ENCODE data around the gene C1GALT1.
A peak's percentile ranks its signal among the peaks of the same experiment; 100 is the strongest.
"Not testable (repeated sequence)": the region's sequence is repeated elsewhere in the genome, so short reads cannot be mapped to it uniquely, and the experiment has no call there.

Gene C1GALT1

GRCh38 chr7:7242899-7243298 lies 60.6 kb downstream of the C1GALT1 start:
- no peak for DNase-seq

GRCh38 chr7:7245233-7245632 lies 62.9 kb downstream of the C1GALT1 start:
- DNase-seq = not testable (repeated sequence)

GRCh38 chr7:7246223-7246622 lies 63.9 kb downstream of the C1GALT1 start:
- no peak for DNase-seq

- no peak for DNase-seq
These were observed 65.3 kb downstream of the C1GALT1 start for GRCh38 chr7:7247658-7248057.

- no peak for DNase-seq
These were observed 67.5 kb downstream of the C1GALT1 start for GRCh38 chr7:7249814-7250213.

GRCh38 chr7:7251742-7252141 lies 69.4 kb downstream of the C1GALT1 start:
- no peak for DNase-seq

GRCh38 chr7:7254319-7254718 lies 72.0 kb downstream of the C1GALT1 start:
- DNase-seq = no peak

GRCh38 chr7:7254908-7255307 lies 72.6 kb downstream of the C1GALT1 start:
- no peak for DNase-seq

- no peak for DNase-seq
These were observed 74.5 kb downstream of the C1GALT1 start for GRCh38 chr7:7256731-7257274.

GRCh38 chr7:7257899-7258692 lies 75.8 kb downstream of the C1GALT1 start:
- no peak for DNase-seq

GRCh38 chr7:7261863-7262262 lies 79.5 kb downstream of the C1GALT1 start:
- no peak for DNase-seq

GRCh38 chr7:7263297-7264230 lies 81.2 kb downstream of the C1GALT1 start:
- no peak for DNase-seq

GRCh38 chr7:7264306-7265040 lies 82.1 kb downstream of the C1GALT1 start:
- no peak for DNase-seq

GRCh38 chr7:7265081-7266075 lies 83.0 kb downstream of the C1GALT1 start:
- DNase-seq = peak; percentile 28

- DNase-seq = no peak
These were observed 84.0 kb downstream of the C1GALT1 start for GRCh38 chr7:7266257-7266881.

- DNase-seq = no peak
These were observed 88.9 kb downstream of the C1GALT1 start for GRCh38 chr7:7271094-7271874.

- no peak for DNase-seq
These were observed 90.0 kb downstream of the C1GALT1 start for GRCh38 chr7:7272294-7272693.

GRCh38 chr7:7274782-7275181 lies 92.4 kb downstream of the C1GALT1 start:
- no peak for DNase-seq

- peak; percentile 51 for DNase-seq
These were observed 93.8 kb downstream of the C1GALT1 start for GRCh38 chr7:7276161-7276560.

GRCh38 chr7:7290429-7291122 lies 108.2 kb downstream of the C1GALT1 start:
- DNase-seq = no peak

Data from NCI-H2171 (cell line).